HCT116 (cell line): Measurements from ENCODE around the gene NEK11.

ENCODE experiments used
- CEBPB ChIP-seq: IDR thresholded peaks from 2 replicates; pipeline ENCODE4 v1.6.1; 2012; ENCODE audit warnings: low read depth
- ELF1 ChIP-seq: IDR thresholded peaks from 2 replicates; pipeline ENCODE4 v1.6.1; 2012; ENCODE audit warnings: low read depth, borderline replicate concordance
- EZH2 ChIP-seq: fragments of 200-600 bp; sonication (generic); IDR thresholded peaks from 2 replicates; pipeline ENCODE4 v1.6.1; 2017; ENCODE audit warnings: antibody characterized with exemption, mixed run types
- EZH2phosphoT487 ChIP-seq: fragments of 200-600 bp; IDR thresholded peaks from 2 replicates; pipeline ENCODE4 v1.6.1; 2018; ENCODE audit warnings: antibody characterized with exemption, borderline replicate concordance
- POLR2A ChIP-seq: IDR thresholded peaks from 2 replicates; pipeline ENCODE4 v1.7.0; 2011; ENCODE audit warnings: borderline replicate concordance; ENCODE audit not compliant: insufficient read depth, insufficient read length; ENCODE audit errors: extremely low read depth
- POLR2AphosphoS5 ChIP-seq: IDR thresholded peaks from 2 replicates; pipeline ENCODE4 v1.6.1; 2011; ENCODE audit warnings: mild to moderate bottlenecking, low read depth, low read length, moderate library complexity
- RAD21 ChIP-seq: IDR thresholded peaks from 2 replicates; pipeline ENCODE4 v1.6.1; 2012; ENCODE audit warnings: low read depth, mild to moderate bottlenecking
- TCF7L2 ChIP-seq: IDR thresholded peaks from 2 replicates; pipeline ENCODE4 v1.7.0; 2011; ENCODE audit warnings: borderline replicate concordance, inconsistent platforms; ENCODE audit not compliant: insufficient read depth, insufficient read length; ENCODE audit errors: extremely low read depth
- YY1 ChIP-seq: IDR thresholded peaks from 2 replicates; pipeline ENCODE4 v1.6.1; 2011; ENCODE audit warnings: low read length, low read depth, moderate library complexity, mild to moderate bottlenecking; ENCODE audit not compliant: insufficient replicate concordance; ENCODE audit errors: extremely low read depth
- ZFX ChIP-seq: fragments of 450-650 bp; IDR thresholded peaks from 2 replicates; pipeline ENCODE4 v1.6.1; 2017
- ZNF274 ChIP-seq: fragments of 200-500 bp; sonication (Bioruptor generic); IDR thresholded peaks from 2 replicates; pipeline ENCODE4 v1.6.1; 2014; ENCODE audit warnings: mild to moderate bottlenecking, low read depth, low read length, inconsistent platforms
- TF ChIP-seq, protein P1 (sequence below), 3 experiments: fragments of 200-600 bp in 1 of 3; sonication (generic) in 1 of 3; IDR thresholded peaks in 2 of 3; conservative IDR thresholded peaks in 1 of 3; 2 replicates each; pipeline ENCODE4 v1.5.1; 2012 to 2017; ENCODE audit warnings: low read depth in 2 of 3, low read length in 2 of 3, antibody characterized with exemption in 1 of 3, borderline replicate concordance in 1 of 3, control low read depth in 1 of 3, mild to moderate bottlenecking in 1 of 3, mixed read lengths in 1 of 3, mixed run types in 1 of 3, moderate library complexity in 1 of 3; ENCODE audit not compliant: insufficient read depth in 1 of 3
- TF ChIP-seq, protein P2 (sequence below): IDR thresholded peaks from 2 replicates; pipeline ENCODE4 v1.6.1; 2012

DNA sequence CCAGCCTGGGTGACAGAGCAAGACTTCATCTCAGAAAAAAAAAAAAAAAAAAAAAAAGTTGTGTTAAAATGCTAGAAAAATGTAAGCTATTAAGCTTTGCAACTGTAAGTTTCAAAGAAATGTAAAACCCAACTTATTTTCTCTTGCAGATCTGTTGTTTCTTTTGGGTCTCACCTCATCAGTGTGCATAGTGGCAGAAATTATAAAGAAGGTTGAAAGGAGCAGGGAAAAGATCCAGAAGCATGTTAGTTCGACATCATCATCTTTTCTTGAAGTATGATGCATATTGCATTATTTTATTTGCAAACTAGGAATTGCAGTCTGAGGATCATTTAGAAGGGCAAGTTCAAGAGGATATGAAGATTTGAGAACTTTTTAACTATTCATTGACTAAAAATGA, 25.6 kb upstream of the NEK11 start:
- TF ChIP-seq, protein P1, sequence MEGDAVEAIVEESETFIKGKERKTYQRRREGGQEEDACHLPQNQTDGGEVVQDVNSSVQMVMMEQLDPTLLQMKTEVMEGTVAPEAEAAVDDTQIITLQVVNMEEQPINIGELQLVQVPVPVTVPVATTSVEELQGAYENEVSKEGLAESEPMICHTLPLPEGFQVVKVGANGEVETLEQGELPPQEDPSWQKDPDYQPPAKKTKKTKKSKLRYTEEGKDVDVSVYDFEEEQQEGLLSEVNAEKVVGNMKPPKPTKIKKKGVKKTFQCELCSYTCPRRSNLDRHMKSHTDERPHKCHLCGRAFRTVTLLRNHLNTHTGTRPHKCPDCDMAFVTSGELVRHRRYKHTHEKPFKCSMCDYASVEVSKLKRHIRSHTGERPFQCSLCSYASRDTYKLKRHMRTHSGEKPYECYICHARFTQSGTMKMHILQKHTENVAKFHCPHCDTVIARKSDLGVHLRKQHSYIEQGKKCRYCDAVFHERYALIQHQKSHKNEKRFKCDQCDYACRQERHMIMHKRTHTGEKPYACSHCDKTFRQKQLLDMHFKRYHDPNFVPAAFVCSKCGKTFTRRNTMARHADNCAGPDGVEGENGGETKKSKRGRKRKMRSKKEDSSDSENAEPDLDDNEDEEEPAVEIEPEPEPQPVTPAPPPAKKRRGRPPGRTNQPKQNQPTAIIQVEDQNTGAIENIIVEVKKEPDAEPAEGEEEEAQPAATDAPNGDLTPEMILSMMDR (IDR thresholded peaks at IDR 0.05 in 2 of 3, conservative IDR thresholded peaks at IDR 0.05 in 1 of 3; ENCODE audit: borderline replicate concordance in 1 of 3, insufficient read depth in 1 of 3, low read depth in 2 of 3, low read length in 2 of 3): no peak
- TF ChIP-seq ZFX: no peak
- no peak for TF ChIP-seq POLR2A
- no peak for TF ChIP-seq EZH2
- TF ChIP-seq, protein P2, sequence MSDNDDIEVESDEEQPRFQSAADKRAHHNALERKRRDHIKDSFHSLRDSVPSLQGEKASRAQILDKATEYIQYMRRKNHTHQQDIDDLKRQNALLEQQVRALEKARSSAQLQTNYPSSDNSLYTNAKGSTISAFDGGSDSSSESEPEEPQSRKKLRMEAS: no peak
- TF ChIP-seq ELF1: no peak
- no peak for TF ChIP-seq EZH2phosphoT487
- no peak for TF ChIP-seq TCF7L2
- TF ChIP-seq POLR2AphosphoS5: no peak
- TF ChIP-seq YY1: no peak
- TF ChIP-seq ZNF274: no peak
- TF ChIP-seq RAD21: no peak
- TF ChIP-seq CEBPB: no peak
